HK-2 (cell line): ENCODE data around the gene PCDHGC4.

Experiments
- DNase-seq: peaks from one replicate; pipeline ENCODE4 v3.0.0-alpha.2; 2018; ENCODE audit not compliant: unreplicated experiment

The PCDHGC4 gene

DNA sequence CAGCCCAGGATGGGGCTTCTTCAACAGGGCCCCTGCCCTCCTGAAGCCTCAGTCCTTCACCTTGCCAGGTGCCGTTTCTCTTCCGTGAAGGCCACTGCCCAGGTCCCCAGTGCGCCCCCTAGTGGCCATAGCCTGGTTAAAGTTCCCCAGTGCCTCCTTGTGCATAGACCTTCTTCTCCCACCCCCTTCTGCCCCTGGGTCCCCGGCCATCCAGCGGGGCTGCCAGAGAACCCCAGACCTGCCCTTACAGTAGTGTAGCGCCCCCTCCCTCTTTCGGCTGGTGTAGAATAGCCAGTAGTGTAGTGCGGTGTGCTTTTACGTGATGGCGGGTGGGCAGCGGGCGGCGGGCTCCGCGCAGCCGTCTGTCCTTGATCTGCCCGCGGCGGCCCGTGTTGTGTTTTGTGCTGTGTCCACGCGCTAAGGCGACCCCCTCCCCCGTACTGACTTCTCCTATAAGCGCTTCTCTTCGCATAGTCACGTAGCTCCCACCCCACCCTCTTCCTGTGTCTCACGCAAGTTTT is 27.6 kb downstream of the PCDHGC4 start:
- no peak for DNase-seq

DNA sequence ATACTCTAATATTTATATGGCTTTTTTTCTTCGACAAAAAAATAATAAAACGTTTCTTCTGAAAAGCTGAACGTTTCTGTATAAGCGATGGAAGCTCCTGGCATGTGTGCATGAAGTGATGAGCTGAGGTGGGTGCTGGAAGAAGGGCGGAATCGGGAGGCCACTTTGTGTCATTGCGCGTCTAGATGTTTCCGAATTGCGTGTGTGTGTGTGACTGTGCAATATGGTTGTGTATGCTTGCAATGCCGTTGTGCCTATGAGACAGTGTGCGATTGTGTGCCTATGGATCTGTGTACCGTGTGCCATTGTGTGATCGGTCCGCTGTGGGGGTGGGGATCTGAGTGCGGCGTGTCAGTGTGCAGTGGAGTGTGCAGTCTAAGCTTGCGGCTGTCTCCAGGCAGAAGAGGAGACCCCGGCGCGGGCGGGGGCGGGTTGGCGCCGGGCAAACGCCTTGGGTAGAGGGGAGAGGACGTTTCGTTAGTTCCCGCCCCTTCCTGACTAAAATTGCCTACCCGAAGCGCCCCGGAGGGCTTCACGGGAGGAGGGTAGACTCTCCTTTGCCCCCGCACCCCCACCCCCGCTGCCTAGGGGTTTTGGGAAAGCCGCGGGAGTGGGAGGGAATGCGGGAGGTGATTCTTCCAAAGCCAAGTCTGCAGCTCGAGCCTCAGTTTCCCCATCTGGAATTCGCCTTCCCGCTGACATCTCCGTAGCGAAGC is 28.2 kb downstream of the PCDHGC4 start:
- no peak for DNase-seq

GRCh38 chr5:141513627-141514329 is 28.9 kb downstream of the PCDHGC4 start:
- peak; percentile 68 for DNase-seq

GRCh38 chr5:141514330-141515133 is 29.7 kb downstream of the PCDHGC4 start:
- DNase-seq, result peak; percentile 60

GRCh38 chr5:141515141-141515540 is 30.3 kb downstream of the PCDHGC4 start:
- DNase-seq, result no peak

DNA sequence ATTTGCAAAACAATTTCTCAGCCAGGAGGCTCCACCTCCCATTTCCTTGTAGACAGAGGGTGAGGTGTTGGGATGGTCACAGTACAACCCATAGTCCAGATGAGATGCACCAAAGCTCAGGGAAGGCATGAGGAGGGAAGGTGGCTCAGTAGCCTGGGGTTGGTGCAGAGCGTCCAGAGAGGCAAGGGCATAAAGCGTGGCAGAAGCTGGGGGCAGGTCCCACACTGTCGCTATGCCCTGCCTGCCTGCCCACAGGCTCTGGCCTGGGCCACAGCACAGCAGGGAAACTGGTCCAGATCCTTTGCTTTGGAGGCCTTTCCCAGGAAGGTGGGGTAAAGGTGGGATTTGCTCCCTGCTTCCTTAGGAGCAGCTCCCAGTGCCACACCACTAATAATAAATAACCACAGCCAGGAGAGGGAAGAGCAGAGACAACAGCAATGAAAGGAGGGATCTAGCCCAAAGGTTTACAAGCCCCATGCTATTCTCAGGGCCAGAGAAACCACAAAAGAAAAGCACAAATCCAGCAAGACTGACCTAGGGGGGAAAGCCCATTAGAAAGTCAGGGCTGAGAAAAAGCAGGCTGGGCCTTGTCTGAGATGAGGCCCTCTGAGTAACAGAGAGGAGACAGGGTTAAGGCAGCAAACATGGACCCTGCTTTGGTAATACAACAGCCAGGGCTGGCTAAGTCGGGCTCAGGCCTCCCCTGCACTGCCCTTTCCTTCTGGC is 31.3 kb downstream of the PCDHGC4 start:
- DNase-seq, result no peak

GRCh38 chr5:141516672-141517025 is 31.8 kb downstream of the PCDHGC4 start:
- no peak for DNase-seq

DNA sequence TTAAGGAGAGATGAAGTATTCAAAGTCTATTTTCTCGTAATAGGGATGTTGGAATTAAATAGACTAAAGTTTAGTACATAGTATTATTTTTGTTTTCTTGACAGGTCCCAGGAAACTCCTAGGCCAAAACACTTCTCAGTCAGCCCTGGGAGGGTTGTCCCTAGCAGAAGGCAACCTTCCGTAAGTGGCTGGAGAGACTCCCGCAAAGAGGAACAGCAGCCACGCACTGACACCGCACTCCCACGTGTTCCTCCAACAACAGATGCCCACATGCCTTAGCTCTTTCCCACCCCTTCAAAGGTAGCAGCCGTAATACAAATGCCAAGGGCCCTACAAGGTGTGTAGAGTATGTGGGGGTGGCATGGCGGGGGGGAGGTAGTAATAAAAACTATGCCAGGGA is 32.5 kb downstream of the PCDHGC4 start:
- no peak for DNase-seq

- no peak for DNase-seq
Observed at GRCh38 chr5:141517880-141518617, 33.2 kb downstream of the PCDHGC4 start.

GRCh38 chr5:141518618-141519015 is 33.8 kb downstream of the PCDHGC4 start:
- no peak for DNase-seq

GRCh38 chr5:141519605-141520565 is 35.1 kb downstream of the PCDHGC4 start:
- DNase-seq, result no peak

DNA sequence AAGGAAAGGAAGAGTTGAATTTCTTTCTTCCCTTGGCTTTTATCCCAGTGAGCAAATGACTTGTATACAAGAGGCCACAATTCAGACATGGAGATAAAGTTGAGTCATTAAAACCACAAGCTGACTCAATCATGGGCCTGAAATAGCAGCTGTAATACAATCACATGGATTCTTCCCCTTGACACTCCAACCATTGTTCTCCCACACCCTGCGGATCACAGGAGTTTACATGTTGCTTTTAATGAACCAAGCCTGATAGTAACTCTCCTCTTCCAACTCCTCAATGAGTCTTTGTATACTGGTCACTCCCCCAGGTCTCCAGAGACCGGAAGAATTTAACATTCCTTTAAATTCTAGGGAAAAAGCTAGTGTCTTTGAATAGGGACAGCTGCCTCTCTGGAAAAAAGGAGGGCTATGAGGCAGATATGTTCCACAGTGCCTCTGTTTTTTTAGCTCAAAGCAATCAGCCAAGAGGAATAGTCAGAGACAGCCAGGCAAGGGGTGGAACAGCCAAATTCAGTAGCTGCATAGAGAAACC is 36.5 kb downstream of the PCDHGC4 start:
- peak; percentile 38 for DNase-seq

DNA sequence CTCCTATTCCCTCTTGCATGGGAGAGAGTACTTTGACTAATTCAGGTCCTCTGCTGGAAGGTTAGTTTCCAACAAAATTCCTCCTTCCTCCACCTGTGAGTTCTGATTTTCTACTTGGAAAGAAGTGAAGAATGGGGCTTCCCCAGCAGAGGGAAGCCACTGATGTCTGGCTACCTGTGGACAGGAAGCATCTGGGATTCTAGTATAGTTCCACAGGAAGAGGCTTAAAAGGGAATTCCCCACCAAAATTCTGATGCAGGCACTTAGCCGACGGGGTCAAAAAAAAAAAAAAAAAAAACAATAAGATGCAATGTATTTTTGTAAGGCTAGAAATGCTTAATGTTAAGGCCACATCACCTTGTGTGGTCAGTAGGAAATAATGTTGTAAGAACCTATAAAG is 37.5 kb downstream of the PCDHGC4 start:
- no peak for DNase-seq

DNA sequence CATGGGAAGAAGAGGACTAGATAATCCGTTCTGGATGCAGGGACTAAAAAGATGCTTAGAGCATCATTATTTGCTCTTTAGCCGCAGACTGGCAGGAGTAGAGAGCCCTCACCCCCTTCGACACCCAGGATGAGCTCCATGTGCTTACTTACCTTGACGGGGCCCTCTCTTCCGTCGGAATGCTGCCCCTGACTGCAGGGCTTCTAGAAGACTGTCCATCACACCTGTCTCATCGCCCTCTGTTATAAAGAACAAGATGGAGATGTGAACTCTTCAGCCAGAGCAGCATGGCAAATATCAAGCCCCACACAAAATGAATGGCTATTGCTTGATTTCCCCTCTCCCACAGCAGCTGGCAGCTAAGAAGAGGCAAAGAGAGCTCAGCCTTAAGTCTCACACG is 39.2 kb downstream of the PCDHGC4 start:
- DNase-seq, result no peak

- peak; percentile 85 for DNase-seq
Observed at GRCh38 chr5:141524604-141525597, 40.1 kb downstream of the PCDHGC4 start.

- no peak for DNase-seq
Observed at GRCh38 chr5:141525653-141526052, 40.8 kb downstream of the PCDHGC4 start.

GRCh38 chr5:141527426-141527825 is 42.6 kb downstream of the PCDHGC4 start:
- DNase-seq, result no peak

- DNase-seq, result no peak
Observed at GRCh38 chr5:141528291-141528984, 43.6 kb downstream of the PCDHGC4 start.
